NCI-H345 treated with DMSO at 0.1 percent for 48 hours (cell line): ENCODE results near the gene LMTK2.
A peak's percentile ranks its signal among the peaks of the same experiment; 100 is the strongest.

Experiments used
- DNase-seq: peaks from one replicate; lab custom pipeline; 2025; ENCODE audit not compliant: unreplicated experiment; lab: John Stamatoyannopoulos, UW

The LMTK2 gene

GRCh38 chr7:98202367-98203195 lies 95.9 kb downstream of the LMTK2 start:
- DNase-seq = no peak

- DNase-seq = no peak
Observed at GRCh38 chr7:98203261-98203963, 96.8 kb downstream of the LMTK2 start.

GRCh38 chr7:98203964-98204605 lies 97.4 kb downstream of the LMTK2 start:
- no peak for DNase-seq

- no peak for DNase-seq
Observed at GRCh38 chr7:98204670-98205069, 98.0 kb downstream of the LMTK2 start.

- no peak for DNase-seq
Observed at GRCh38 chr7:98205162-98205845, 98.6 kb downstream of the LMTK2 start.

GRCh38 chr7:98206451-98207330 lies 100.0 kb downstream of the LMTK2 start:
- peak; percentile 6 for DNase-seq

GRCh38 chr7:98209166-98209920 lies 102.7 kb downstream of the LMTK2 start:
- no peak for DNase-seq

- peak; percentile 16 for DNase-seq
Observed at GRCh38 chr7:98210513-98211220, 104.0 kb downstream of the LMTK2 start.

GRCh38 chr7:98211221-98211675 lies 104.6 kb downstream of the LMTK2 start, which contains the start of gene BHLHA15:
Gene BHLHA15, plus strand, starts transcription at chr7:98211439. Its CDS starts 871 bp downstream, at chr7:98212310.
- peak; percentile 17 for DNase-seq

GRCh38 chr7:98211676-98212531 lies 105.2 kb downstream of the LMTK2 start:
- no peak for DNase-seq

GRCh38 chr7:98212532-98213041 lies 105.9 kb downstream of the LMTK2 start:
- no peak for DNase-seq

GRCh38 chr7:98213296-98213887 lies 106.7 kb downstream of the LMTK2 start:
- no peak for DNase-seq

- no peak for DNase-seq
Observed at GRCh38 chr7:98213888-98214810, 107.5 kb downstream of the LMTK2 start.

GRCh38 chr7:98214811-98215321 lies 108.2 kb downstream of the LMTK2 start:
- DNase-seq = no peak

GRCh38 chr7:98215561-98216495 lies 109.2 kb downstream of the LMTK2 start:
- DNase-seq = no peak
